K562 (cell line): Measurements from ENCODE around the gene OR52E2. TPM values are rescaled to one million over a fixed set of nuclear protein-coding genes. Genes with fewer than 3 reads are reported as not detected.

ENCODE experiments used
- ARID3A ChIP-seq: IDR thresholded peaks from 2 replicates; pipeline ENCODE4 v1.6.1; 2012; ENCODE audit warnings: low read depth, low read length, improper control_type of control experiment, borderline replicate concordance
- CUX1 ChIP-seq: fragments of 200-800 bp; sonication (Bioruptor generic); IDR thresholded peaks from 2 replicates; pipeline ENCODE4 v1.6.1; 2016; ENCODE audit warnings: missing genetic modification characterization, missing compliant biosample characterization
- HSF4 ChIP-seq: fragments of 250-450 bp; sonication (Bioruptor Pico); IDR thresholded peaks from 2 replicates; pipeline ENCODE4 v2.1.2; 2022; ENCODE audit warnings: mild to moderate bottlenecking, moderate library complexity, borderline replicate concordance
- NFIC ChIP-seq: fragments of 450-650 bp; IDR thresholded peaks from 2 replicates; pipeline ENCODE4 v1.6.1; 2017; ENCODE audit warnings: mild to moderate bottlenecking, inconsistent platforms
- POLR2A ChIP-seq: fragments of 450-650 bp; conservative IDR thresholded peaks from 2 replicates; pipeline ENCODE4 v1.6.1; 2016
- RBFOX2 ChIP-seq: fragments of 200-400 bp; formaldehyde crosslinking; IDR thresholded peaks from 2 replicates; pipeline ENCODE4 v1.6.1; 2017; ENCODE audit warnings: low read depth, mild to moderate bottlenecking, low read length, moderate library complexity
- VEZF1 ChIP-seq: fragments of 200-800 bp; sonication (Bioruptor generic); IDR thresholded peaks from 2 replicates; pipeline ENCODE4 v1.6.1; 2017; ENCODE audit warnings: missing genetic modification characterization, missing compliant biosample characterization
- ZNF280B ChIP-seq: fragments of 250-450 bp; sonication (Bioruptor Pico); IDR thresholded peaks from 2 replicates; pipeline ENCODE4 v1.5.1; 2021; ENCODE audit warnings: mild to moderate bottlenecking
- ZNF436 ChIP-seq: fragments of 250-450, 450-650 bp; sonication (Bioruptor Pico); formaldehyde crosslinking; IDR thresholded peaks from 2 replicates; pipeline ENCODE4 v1.7.0; 2020; ENCODE audit warnings: mild to moderate bottlenecking
- ZNF511 ChIP-seq: sonication (generic); formaldehyde crosslinking; IDR thresholded peaks from 2 replicates; pipeline ENCODE4 v1.8.0; 2022; ENCODE audit warnings: mild to moderate bottlenecking, missing genetic modification reagents
- ZNF592 ChIP-seq: fragments of 450-650 bp; IDR thresholded peaks from 2 replicates; pipeline ENCODE4 v1.6.1; 2017; ENCODE audit warnings: antibody characterized with exemption, mild to moderate bottlenecking
- polyA plus RNA-seq, 8 experiments: library from polyadenylated mRNA; depleted of rRNA in 4 of 8; stranded (reverse) in 5 of 8; unstranded in 3 of 8; fragments of >200 nt; fragmentation: Nextera tagmentation in 2 of 8; fragmentation: Illumina TruSeq in 1 of 8; extraction: Ambion mirVana in 2 of 8; extraction: Trizol in 1 of 8; gene quantifications; 2 replicates each; pipeline versions ENCODE4 v1.2.1 to v1.2.3, GENCODE V29; 2011 to 2014; ENCODE audit warnings: inconsistent platforms in 1 of 8, missing spikeins in 1 of 8
- total RNA-seq, 7 experiments: library from RNA; depleted of rRNA in 6 of 7; stranded (reverse); fragments of >200 nt in 6 of 7; fragmentation: Illumina TruSeq in 2 of 7; extraction: Trizol in 2 of 7; gene quantifications; 2 replicates each; pipeline versions ENCODE4 v1.2.1 to v1.2.3, GENCODE V29; 2011 to 2021; ENCODE audit warnings: low replicate concordance in 1 of 7

OR52E2 gene
- total and polyA plus RNA-seq, 9 of the 15 experiments (the other 6 are each of a cell fraction or from before 2014, with no cell fraction given): not detected

- TF ChIP-seq CUX1: no peak
- no peak for TF ChIP-seq POLR2A
- TF ChIP-seq ZNF592: no peak
- TF ChIP-seq ZNF511 (CRISPR knock-in tag): no peak
- TF ChIP-seq ARID3A: no peak
- no peak for TF ChIP-seq VEZF1 (CRISPR knock-in tag)
- TF ChIP-seq NFIC: 0 out of 2 replicates have a peak, but pooled peaks have one; percentile 32
- TF ChIP-seq RBFOX2: no peak
- TF ChIP-seq ZNF280B (CRISPR knock-in tag): no peak
- no peak for TF ChIP-seq HSF4 (CRISPR knock-in tag)
- TF ChIP-seq ZNF436 (CRISPR knock-in tag): no peak
Observed at GRCh38 chr11:5107285-5107684, 47.9 kb upstream of the OR52E2 start (continued).
